A673 (cell line): ENCODE data around the gene TFCP2L1. TPM values are rescaled to one million over a fixed set of nuclear protein-coding genes. Genes with fewer than 3 reads are reported as not detected.

Source experiments
- BruUV-seq: library from RNA; stranded (reverse); fragments of 400-500 nt; replicated peaks from 2 replicates; lab custom pipeline; 2021; lab: Mats Ljungman, UMichigan
- CTCF ChIA-PET: fragments of 300-600 bp; sonication (Branson Sonifier 250); formaldehyde crosslinking; loops from one replicate; lab custom pipeline; 2022; ENCODE audit warnings: antibody characterized with exemption; lab: Charles Lee
- POLR2A ChIA-PET: fragments of 300-600 bp; sonication (Branson Sonifier 250); formaldehyde crosslinking; loops from one replicate; lab custom pipeline; 2022; ENCODE audit warnings: antibody characterized with exemption; ENCODE audit not compliant: low non-redundant PET; lab: Charles Lee
- DNase-seq: peaks from one replicate; pipeline ENCODE4 v3.0.0-alpha.2; 2015; ENCODE audit warnings: low spot score
- H3K27ac ChIP-seq: fragments of 200-600 bp; sonication (generic); 2 replicates; pipeline ENCODE4 v1.5.1; 2016; ENCODE audit warnings: mixed run types, low read depth, mild to moderate bottlenecking, mixed read lengths, antibody characterized with exemption, low read length; ENCODE audit not compliant: poor library complexity, severe bottlenecking
- H3K27me3 ChIP-seq: fragments of 200-600 bp; sonication (generic); replicated peaks from 2 replicates; pipeline ENCODE4 v1.6.1; 2017; ENCODE audit warnings: mixed run types, low read depth, mild to moderate bottlenecking, mixed read lengths, antibody characterized with exemption, low read length; ENCODE audit not compliant: insufficient read depth, poor library complexity
- H3K36me3 ChIP-seq: fragments of 200-600 bp; sonication (generic); 2 replicates; pipeline ENCODE4 v1.6.1; 2016; ENCODE audit warnings: mixed run types, mild to moderate bottlenecking, mixed read lengths, antibody characterized with exemption, low read length; ENCODE audit not compliant: insufficient read depth, poor library complexity, severe bottlenecking
- H3K4me1 ChIP-seq: fragments of 200-600 bp; sonication (generic); 2 replicates; pipeline ENCODE4 v1.6.1; 2017; ENCODE audit warnings: mixed run types, mild to moderate bottlenecking, mixed read lengths, antibody characterized with exemption, low read length; ENCODE audit not compliant: insufficient read depth, poor library complexity, severe bottlenecking
- H3K4me3 ChIP-seq: fragments of 200-600 bp; sonication (generic); 2 replicates; pipeline ENCODE4 v1.5.1; 2016; ENCODE audit warnings: low read depth, mixed run types, mild to moderate bottlenecking, mixed read lengths, low read length; ENCODE audit not compliant: poor library complexity, severe bottlenecking
- H3K9me3 ChIP-seq: fragments of 200-600 bp; sonication (generic); 2 replicates; pipeline ENCODE4 v1.6.1; 2016; ENCODE audit warnings: mixed run types, low read depth, mild to moderate bottlenecking, mixed read lengths, antibody characterized with exemption, low read length; ENCODE audit not compliant: poor library complexity, severe bottlenecking
- EZH2 ChIP-seq: fragments of 200-600 bp; sonication (generic); IDR thresholded peaks from 2 replicates; pipeline ENCODE4 v1.6.1; 2017; ENCODE audit warnings: borderline replicate concordance, low read depth, mild to moderate bottlenecking, mixed read lengths, antibody characterized with exemption, low read length; ENCODE audit not compliant: poor library complexity, severe bottlenecking
- intact Hi-C: fragments of 100-400 bp; cut with micrococcal nuclease; formaldehyde crosslinking; loops from one replicate; pipeline ENCODE4 v1.10.0; 2022; ENCODE audit not compliant: unreplicated experiment
- total RNA-seq: library from RNA; stranded (reverse); gene quantifications from 2 replicates; pipeline ENCODE4 v1.2.3, GENCODE V29; 2021
- TF ChIP-seq, protein P1 (sequence below): fragments of 300-800, 200-600 bp; sonication (generic); conservative IDR thresholded peaks from 2 replicates; pipeline ENCODE4 v1.5.1; 2017; ENCODE audit warnings: low read depth, mild to moderate bottlenecking, antibody characterized with exemption, low read length, moderate library complexity, mixed read lengths

TFCP2L1 gene
- total RNA-seq, 1 experiment from 2014 or later: not detected

DNA sequence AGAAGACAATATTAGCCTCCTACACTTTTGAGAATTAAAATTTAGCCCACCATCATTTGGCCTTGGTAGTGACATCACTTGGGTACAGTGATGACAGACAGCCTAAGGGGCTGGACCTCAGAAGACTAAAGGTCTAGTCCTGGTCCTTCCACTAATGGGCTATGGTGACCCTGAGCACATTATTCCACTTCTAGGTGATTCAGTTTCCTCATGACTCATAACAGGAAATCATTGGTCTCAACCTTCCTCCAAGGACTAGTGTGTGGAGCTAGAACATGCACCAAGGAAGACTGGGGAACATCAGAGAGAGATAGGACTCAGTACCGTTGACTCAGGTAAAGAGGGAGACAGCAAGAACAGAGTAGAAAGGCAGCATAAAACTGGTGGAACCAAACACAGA lies 64.0 kb downstream of the TFCP2L1 start:
- H3K4me1 ChIP-seq: no peaks in the 10 kb centered on the region
- H3K4me3 ChIP-seq: no peak overlapping the region
- H3K27ac ChIP-seq: no peak overlapping the region
- no peaks in the 10 kb centered on the region for H3K36me3 ChIP-seq
- POLR2A ChIA-PET: interaction anchor here (0.6 kb wide), 1 partner anchor 488 kb away, joined by 6 read pairs; no protein-coding TSS in a partner anchor
- CTCF ChIA-PET: no interaction called here
- no peaks in the 10 kb centered on the region for H3K9me3 ChIP-seq
- no peak for DNase-seq
- peaks cover 4% of the 10 kb centered on the region for H3K27me3 ChIP-seq
- intact Hi-C loops: no loop called here
- BruUV-seq: no TSS peak
- TF ChIP-seq, protein P1, sequence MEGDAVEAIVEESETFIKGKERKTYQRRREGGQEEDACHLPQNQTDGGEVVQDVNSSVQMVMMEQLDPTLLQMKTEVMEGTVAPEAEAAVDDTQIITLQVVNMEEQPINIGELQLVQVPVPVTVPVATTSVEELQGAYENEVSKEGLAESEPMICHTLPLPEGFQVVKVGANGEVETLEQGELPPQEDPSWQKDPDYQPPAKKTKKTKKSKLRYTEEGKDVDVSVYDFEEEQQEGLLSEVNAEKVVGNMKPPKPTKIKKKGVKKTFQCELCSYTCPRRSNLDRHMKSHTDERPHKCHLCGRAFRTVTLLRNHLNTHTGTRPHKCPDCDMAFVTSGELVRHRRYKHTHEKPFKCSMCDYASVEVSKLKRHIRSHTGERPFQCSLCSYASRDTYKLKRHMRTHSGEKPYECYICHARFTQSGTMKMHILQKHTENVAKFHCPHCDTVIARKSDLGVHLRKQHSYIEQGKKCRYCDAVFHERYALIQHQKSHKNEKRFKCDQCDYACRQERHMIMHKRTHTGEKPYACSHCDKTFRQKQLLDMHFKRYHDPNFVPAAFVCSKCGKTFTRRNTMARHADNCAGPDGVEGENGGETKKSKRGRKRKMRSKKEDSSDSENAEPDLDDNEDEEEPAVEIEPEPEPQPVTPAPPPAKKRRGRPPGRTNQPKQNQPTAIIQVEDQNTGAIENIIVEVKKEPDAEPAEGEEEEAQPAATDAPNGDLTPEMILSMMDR: no peak
- no peak for TF ChIP-seq EZH2

DNA sequence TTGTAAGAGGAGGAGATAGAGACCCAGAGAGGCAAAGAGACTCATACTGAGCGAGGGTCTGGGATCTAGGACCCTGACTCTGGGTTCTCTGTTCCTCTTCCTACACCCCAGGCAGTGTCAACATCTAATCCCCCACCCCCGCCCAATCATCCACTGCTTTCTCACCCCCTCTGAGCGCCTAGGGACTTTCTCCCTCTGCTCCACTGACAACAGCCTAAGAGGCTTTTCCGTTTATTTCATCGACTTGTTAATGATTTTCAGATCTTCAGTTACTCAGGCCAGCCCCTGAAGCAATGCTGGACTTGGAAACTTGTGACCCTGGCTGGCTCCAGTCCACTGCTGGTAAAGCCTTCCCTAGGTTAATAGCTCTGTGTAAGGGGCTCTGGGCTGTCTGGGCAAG lies 65.1 kb downstream of the TFCP2L1 start:
- ChIA-PET CTCF (no interaction called here), POLR2A (no interaction called here)
- H3K9me3 ChIP-seq: no peaks in the 10 kb centered on the region
- H3K4me3 ChIP-seq: no peak overlapping the region
- TF ChIP-seq, protein P1: no peak
- no peak for TF ChIP-seq EZH2
- H3K27me3 ChIP-seq: peaks cover 4% of the 10 kb centered on the region
- no peak for DNase-seq
- no peaks in the 10 kb centered on the region for H3K4me1 ChIP-seq
- intact Hi-C loops: no loop called here
- H3K36me3 ChIP-seq: no peaks in the 10 kb centered on the region
- H3K27ac ChIP-seq: no peak overlapping the region
- no TSS peak for BruUV-seq

DNA sequence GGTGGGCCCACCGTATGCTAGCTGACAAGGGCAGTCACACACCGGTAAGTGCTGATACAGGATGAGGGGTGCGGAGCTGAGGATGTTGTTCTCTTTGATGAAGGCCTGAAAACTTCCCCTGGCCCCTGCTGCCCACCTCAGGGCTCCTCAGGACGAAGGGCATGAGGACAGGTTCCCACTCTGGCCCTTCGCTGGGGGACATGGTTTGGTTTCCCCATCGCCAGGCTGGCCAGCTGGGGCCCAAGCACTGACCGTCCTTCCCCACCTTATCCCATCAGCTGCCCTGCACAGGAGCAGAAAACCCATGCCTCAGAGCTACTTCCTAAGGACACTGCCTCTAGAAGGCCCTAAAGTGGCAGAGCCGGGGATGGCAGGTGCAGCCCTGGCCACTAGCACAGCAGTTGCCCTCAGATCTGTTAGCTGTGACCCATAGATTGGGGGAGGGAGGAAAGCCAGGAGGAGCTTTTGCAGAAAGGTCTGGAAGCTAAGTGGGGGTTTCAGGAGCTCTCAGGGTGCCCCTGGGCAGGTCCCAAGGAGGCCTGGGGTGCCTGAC lies 66.5 kb downstream of the TFCP2L1 start:
- no TSS peak for BruUV-seq
- no peak for DNase-seq
- no peak overlapping the region for H3K4me3 ChIP-seq
- H3K4me1 ChIP-seq: no peaks in the 10 kb centered on the region
- intact Hi-C loops: no loop called here
- no peak overlapping the region for H3K27ac ChIP-seq
- TF ChIP-seq, protein P1: no peak
- TF ChIP-seq EZH2: no peak
- peaks cover 4% of the 10 kb centered on the region for H3K27me3 ChIP-seq
- no peaks in the 10 kb centered on the region for H3K9me3 ChIP-seq
- no peaks in the 10 kb centered on the region for H3K36me3 ChIP-seq
- ChIA-PET CTCF (no interaction called here), POLR2A (no interaction called here)
